ENCODE data around the gene ALKBH5. TPM values are rescaled to one million over a fixed set of nuclear protein-coding genes. Genes with fewer than 3 reads are reported as not detected.

Gene ALKBH5
- total and polyA plus RNA-seq, 9 of the 15 experiments (the other 6 are each of a cell fraction or from before 2014, with no cell fraction given) = 11.4 to 70.0 (median 47.4) TPM

DNA sequence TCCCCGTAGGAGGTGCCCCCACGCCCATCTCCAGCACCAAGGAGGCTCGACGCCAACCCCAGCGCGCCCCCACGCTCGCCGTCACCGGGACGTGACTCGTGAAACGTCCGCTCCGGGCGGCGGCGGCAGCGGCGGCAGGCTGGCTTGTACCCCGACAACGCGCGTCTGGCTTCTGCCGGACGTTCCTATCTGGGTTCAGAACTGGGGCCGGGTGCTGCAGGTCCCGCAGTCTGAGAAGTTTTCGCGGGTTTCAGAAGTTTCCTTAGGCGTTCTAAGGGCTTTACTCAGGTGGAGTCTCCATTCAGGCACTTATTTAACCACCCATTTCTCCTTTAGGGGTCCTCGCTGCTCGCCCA lies 672 bp upstream of the ALKBH5 start:
- no peaks in the 10 kb centered on the region for H3K9me3 ChIP-seq (replicated peaks; ENCODE audit: control insufficient read depth, insufficient read depth, low read depth, low read length)
- ChIA-PET POLR2A (interaction anchor here (0.7 to 1.9 kb wide), 5 partner anchors 8 to 43 kb away, joined by 3 to 8 read pairs (median 5); no protein-coding TSS in a partner anchor), CTCF (ENCODE audit: low intra/inter-chr PET ratio) (no interaction called here)
- intact Hi-C loops (cut with micrococcal nuclease) (no loop called here), in situ Hi-C loops (cut with MboI) (no loop called here)
- H3K27ac ChIP-seq (ENCODE audit: extremely low read depth, low read depth, low read length) = peak overlapping the region; percentile 99
- DNase-seq (ENCODE audit: extremely low read depth in 1 of 4, low spot score in 3 of 4) (peak; percentile 62 to 83 (median 68)), ATAC-seq (peak; percentile 56), FAIRE-seq (peak; percentile 97)
- H3K27me3 ChIP-seq (ENCODE audit: control insufficient read depth in 2 of 2, insufficient read depth in 2 of 2, low read length in 2 of 2) = no peaks in the 10 kb centered on the region
- peak overlapping the region; percentile 98 for H2AFZ ChIP-seq (ENCODE audit: low read depth, low read length)
- peaks cover 28% of the 10 kb centered on the region for H4K20me1 ChIP-seq (replicated peaks; ENCODE audit: control insufficient read depth, insufficient read depth, low read length)
- WGBS (ENCODE audit: insufficient coverage, low coverage, missing lambda C conversion rate) = under 1% methylated on average over 30 of the region's 33 CpGs
- no peaks in the 10 kb centered on the region for H3K9me1 ChIP-seq (ENCODE audit: control insufficient read depth, insufficient read depth, low read length)
- H3K4me3 ChIP-seq = peak overlapping the region; percentile 69
- peaks cover 27% of the 10 kb centered on the region; the same call in 2 of the 3 replicates for H3K36me3 ChIP-seq (ENCODE audit: control insufficient read depth, insufficient read depth, low read length)
- H3K4me1 ChIP-seq (replicated peaks in 1 of 2; ENCODE audit: control insufficient read depth in 2 of 2, insufficient read depth in 2 of 2, low read length in 2 of 2) = peaks cover 28 to 31% of the 10 kb centered on the region in 2 experiments
- BruUV-seq (replicated peaks) = no TSS peak
- H3K79me2 ChIP-seq (ENCODE audit: control insufficient read depth, insufficient read depth, low read length) = peaks cover 43% of the 10 kb centered on the region
- peak overlapping the region; percentile 93 to 94 for H3K9ac ChIP-seq (ENCODE audit: insufficient read depth in 1 of 2, low read depth in 2 of 2, low read length in 2 of 2)
- peak overlapping the region; percentile 95 for H3K4me2 ChIP-seq (ENCODE audit: insufficient read depth, low read length)
- TF ChIP-seq RB1 (IDR thresholded peaks at IDR 0.05; ENCODE audit: low read depth) (0 out of 2 replicates have a peak, but pooled peaks have one; percentile 55), GTF2F1 (IDR thresholded peaks at IDR 0.05; ENCODE audit: low read depth, low read length) (0 out of 2 replicates have a peak, but pooled peaks have one; percentile 23), POLR2A (conservative IDR thresholded peaks at IDR 0.05) (peak; percentile 80), E2F3 (CRISPR knock-in tag; IDR thresholded peaks at IDR 0.05) (no peak), HDAC6 (IDR thresholded peaks at IDR 0.05; ENCODE audit: low read depth, low read length) (no peak), UBTF (IDR thresholded peaks at IDR 0.05; ENCODE audit: borderline replicate concordance in 1 of 2, low read depth in 2 of 2, low read length in 2 of 2) (peak in 1 of 2 experiments; percentile 55; a peak in 1 of 4 replicates), NR2C2 (CRISPR knock-in tag; IDR thresholded peaks at IDR 0.05) (no peak), NR2C2 (tag; IDR thresholded peaks at IDR 0.05) (peak; percentile 86), CREM (IDR thresholded peaks at IDR 0.05; ENCODE audit: low read depth) (peak; percentile 72; the same call in 1 of the 2 replicates), TAF9B (IDR thresholded peaks at IDR 0.05; ENCODE audit: partially characterized antibody) (peak; percentile 63), NFIC (IDR thresholded peaks at IDR 0.05) (peak; percentile 37), SAFB (IDR thresholded peaks at IDR 0.05; ENCODE audit: borderline replicate concordance, low read depth, low read length) (0 out of 2 replicates have a peak, but pooled peaks have one; percentile 27), PHB (CRISPR knock-in tag; IDR thresholded peaks at IDR 0.05) (0 out of 2 replicates have a peak, but pooled peaks have one; percentile 73), POLR2G (IDR thresholded peaks at IDR 0.05; ENCODE audit: low read depth, low read length) (peak; percentile 89), MLX (CRISPR knock-in tag; conservative IDR thresholded peaks at IDR 0.05) (no peak), NCOA6 (IDR thresholded peaks at IDR 0.05) (peak; percentile 53; the same call in 1 of the 2 replicates)
- TF ChIP-seq, protein P1, sequence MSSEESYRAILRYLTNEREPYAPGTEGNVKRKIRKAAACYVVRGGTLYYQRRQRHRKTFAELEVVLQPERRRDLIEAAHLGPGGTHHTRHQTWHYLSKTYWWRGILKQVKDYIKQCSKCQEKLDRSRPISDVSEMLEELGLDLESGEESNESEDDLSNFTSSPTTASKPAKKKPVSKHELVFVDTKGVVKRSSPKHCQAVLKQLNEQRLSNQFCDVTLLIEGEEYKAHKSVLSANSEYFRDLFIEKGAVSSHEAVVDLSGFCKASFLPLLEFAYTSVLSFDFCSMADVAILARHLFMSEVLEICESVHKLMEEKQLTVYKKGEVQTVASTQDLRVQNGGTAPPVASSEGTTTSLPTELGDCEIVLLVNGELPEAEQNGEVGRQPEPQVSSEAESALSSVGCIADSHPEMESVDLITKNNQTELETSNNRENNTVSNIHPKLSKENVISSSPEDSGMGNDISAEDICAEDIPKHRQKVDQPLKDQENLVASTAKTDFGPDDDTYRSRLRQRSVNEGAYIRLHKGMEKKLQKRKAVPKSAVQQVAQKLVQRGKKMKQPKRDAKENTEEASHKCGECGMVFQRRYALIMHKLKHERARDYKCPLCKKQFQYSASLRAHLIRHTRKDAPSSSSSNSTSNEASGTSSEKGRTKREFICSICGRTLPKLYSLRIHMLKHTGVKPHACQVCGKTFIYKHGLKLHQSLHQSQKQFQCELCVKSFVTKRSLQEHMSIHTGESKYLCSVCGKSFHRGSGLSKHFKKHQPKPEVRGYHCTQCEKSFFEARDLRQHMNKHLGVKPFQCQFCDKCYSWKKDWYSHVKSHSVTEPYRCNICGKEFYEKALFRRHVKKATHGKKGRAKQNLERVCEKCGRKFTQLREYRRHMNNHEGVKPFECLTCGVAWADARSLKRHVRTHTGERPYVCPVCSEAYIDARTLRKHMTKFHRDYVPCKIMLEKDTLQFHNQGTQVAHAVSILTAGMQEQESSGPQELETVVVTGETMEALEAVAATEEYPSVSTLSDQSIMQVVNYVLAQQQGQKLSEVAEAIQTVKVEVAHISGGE (CRISPR knock-in tag; IDR thresholded peaks at IDR 0.05) = peak in 1 of 3 experiments; percentile 59; a peak in 2 of 6 replicates
